B cell (primary cell): ENCODE results near the gene IL10RA. TPM values are rescaled to one million over a fixed set of nuclear protein-coding genes. Genes with fewer than 3 reads are reported as not detected.

ENCODE experiments used
- ATAC-seq: fragments of 200-7000 bp; cut with Tn5 transposase; one replicate; pipeline ENCODE4 v1.10.0; 2021; ENCODE audit warnings: low read depth, mild to moderate bottlenecking, moderate number of reproducible peaks, moderate library complexity
- CTCF ChIA-PET: fragments of 350-600 bp; sonication (Branson Sonifier 250); formaldehyde crosslinking; loops from one replicate; lab custom pipeline; 2021; ENCODE audit warnings: antibody characterized with exemption, inconsistent platforms; lab: Charles Lee
- POLR2A ChIA-PET: fragments of 350-600 bp; sonication (Branson Sonifier 250); formaldehyde crosslinking; loops from one replicate; lab custom pipeline; 2021; ENCODE audit warnings: antibody characterized with exemption; lab: Charles Lee
- DNase-seq: peaks from one replicate; pipeline ENCODE4 v3.0.0; 2013
- H2AFZ ChIP-seq: 2 replicates; pipeline ENCODE4 v1.6.1; 2012; ENCODE audit warnings: mild to moderate bottlenecking, low read depth, low read length; ENCODE audit not compliant: insufficient read depth, poor library complexity, severe bottlenecking
- H3K27ac ChIP-seq, 2 donors: 1 replicate in 1 of 2; 2 replicates in 1 of 2; pipeline ENCODE4 v1.5.1; 2012 to 2013; ENCODE audit warnings: low read length in 2 of 2, mild to moderate bottlenecking in 2 of 2, moderate library complexity in 1 of 2
- H3K27me3 ChIP-seq, 4 experiments: fragments of 200-600 bp in 1 of 4; sonication (generic) in 1 of 4; replicated peaks in 1 of 4; 1 replicate in 2 of 4; 2 replicates in 2 of 4; pipeline versions ENCODE4 v1.6.1 to v1.7.0; 2013 to 2016; ENCODE audit warnings: low read length in 3 of 4, mild to moderate bottlenecking in 2 of 4, mixed read lengths in 1 of 4, moderate library complexity in 1 of 4; ENCODE audit not compliant: insufficient read depth in 4 of 4, control insufficient read depth in 3 of 4; ENCODE audit errors: control extremely low read depth in 1 of 4
- H3K36me3 ChIP-seq, 2 experiments: replicated peaks in 1 of 2; 1 replicate in 1 of 2; 2 replicates in 1 of 2; pipeline versions ENCODE4 v1.6.1 to v1.7.1; 2013; ENCODE audit warnings: low read length in 1 of 2; ENCODE audit not compliant: insufficient read depth in 2 of 2, control insufficient read depth in 1 of 2; ENCODE audit errors: control extremely low read depth in 1 of 2, extremely low read depth in 1 of 2
- H3K4me1 ChIP-seq, 2 donors: fragments of 200-600 bp in 1 of 2; sonication (generic) in 1 of 2; 1 replicate in 1 of 2; 2 replicates in 1 of 2; pipeline versions ENCODE4 v1.5.1 to v1.6.1; 2013 to 2017; ENCODE audit warnings: low read length in 2 of 2; ENCODE audit not compliant: control insufficient read depth in 2 of 2, insufficient read depth in 2 of 2
- H3K4me2 ChIP-seq: replicated peaks from 2 replicates; pipeline ENCODE3; 2012; ENCODE audit warnings: mild to moderate bottlenecking, low read depth, low read length; ENCODE audit not compliant: poor library complexity, severe bottlenecking
- H3K4me3 ChIP-seq, 5 experiments: fragments of 200-600 bp in 1 of 5; sonication (generic) in 1 of 5; 1 replicate in 3 of 5; 2 replicates in 2 of 5; pipeline versions ENCODE4 v1.5.1 to v1.7.0; 2011 to 2016; ENCODE audit warnings: low read length in 4 of 5, mild to moderate bottlenecking in 4 of 5, low read depth in 2 of 5, control low read depth in 1 of 5, moderate library complexity in 1 of 5; ENCODE audit not compliant: insufficient read depth in 1 of 5; ENCODE audit errors: control extremely low read depth in 1 of 5, extremely low read depth in 1 of 5
- H3K79me2 ChIP-seq: fragments of 200-600 bp; sonication (generic); one replicate; pipeline ENCODE4 v1.6.0; 2016; ENCODE audit warnings: low read length; ENCODE audit not compliant: control insufficient read depth, insufficient read depth
- H3K9ac ChIP-seq: fragments of 200-600 bp; sonication (generic); 2 replicates; pipeline ENCODE4 v1.6.1; 2017; ENCODE audit warnings: mild to moderate bottlenecking, low read length, moderate library complexity
- H3K9me3 ChIP-seq, 3 donors: one replicate each; pipeline versions ENCODE4 v1.6.1 to v1.7.1; 2013; ENCODE audit warnings: low read length in 2 of 3; ENCODE audit not compliant: control insufficient read depth in 2 of 3, insufficient read depth in 1 of 3; ENCODE audit errors: control extremely low read depth in 1 of 3
- H4K20me1 ChIP-seq: 2 replicates; pipeline ENCODE4 v1.6.0; 2012; ENCODE audit warnings: mild to moderate bottlenecking, low read length; ENCODE audit not compliant: insufficient read depth, control insufficient read depth, poor library complexity, severe bottlenecking
- H3K27ac Mint-ChIP-seq: one replicate; pipeline ENCODE4 v1.8.0; 2021; ENCODE audit warnings: mixed read lengths
- H3K27me3 Mint-ChIP-seq: one replicate; pipeline ENCODE4 v1.8.0; 2021; ENCODE audit warnings: mixed read lengths
- H3K4me1 Mint-ChIP-seq: one replicate; pipeline ENCODE4 v1.8.0; 2021; ENCODE audit warnings: mixed read lengths
- H3K4me3 Mint-ChIP-seq: one replicate; pipeline ENCODE4 v1.8.0; 2021; ENCODE audit warnings: mixed read lengths
- H3K9me3 Mint-ChIP-seq: one replicate; pipeline ENCODE4 v1.8.0; 2022; ENCODE audit warnings: mixed read lengths; ENCODE audit not compliant: insufficient read depth
- EZH2 ChIP-seq: IDR thresholded peaks from 2 replicates; pipeline ENCODE4 v1.6.1; 2012; ENCODE audit warnings: borderline replicate concordance, low read depth, mild to moderate bottlenecking, moderate library complexity, low read length; ENCODE audit not compliant: insufficient read depth, poor library complexity, severe bottlenecking
- WGBS: methylation state at CpG from one replicate; pipeline ENCODE4 v1.1.5; 2013; ENCODE audit warnings: missing lambda C conversion rate; ENCODE audit not compliant: insufficient coverage; 5-methylcytosine and 5-hydroxymethylcytosine counted together
- intact Hi-C: fragments of 100-400 bp; cut with micrococcal nuclease; formaldehyde crosslinking; loops from one replicate; pipeline ENCODE4 v1.10.0; 2022
- polyA plus RNA-seq: library from polyadenylated mRNA; depleted of rRNA; stranded (reverse); fragments of >200 nt; gene quantifications from 2 replicates; pipeline ENCODE4 v1.2.3, GENCODE V29; 2012
- total RNA-seq, 2 donors: library from RNA; stranded (reverse); fragments of 120-200 nt in 1 of 2; gene quantifications; 1 replicate in 1 of 2; 2 replicates in 1 of 2; pipeline versions ENCODE4 v1.2.3 to v1.2.4, GENCODE V29; 2013 to 2022
- TF ChIP-seq, protein P1 (sequence below): fragments of 200-600 bp; IDR thresholded peaks from one replicate; pipeline ENCODE4 v1.8.0; 2022; ENCODE audit warnings: antibody characterized with exemption, mild to moderate bottlenecking

The IL10RA gene
- total and polyA plus RNA-seq, 2 donors (not counting 1 experiment from before 2014, with no cell fraction given): 73.3 to 417 TPM

GRCh38 chr11:117941163-117941707, 45.0 kb upstream of the IL10RA start:
- ChIA-PET POLR2A (no interaction called here), CTCF (interaction anchor here (0.8 to 15.0 kb wide), 3 partner anchors 10 to 118 kb away, joined by 3 to 495 read pairs (median 4); no protein-coding TSS in a partner anchor)
- no peak overlapping the region for H3K4me3 ChIP-seq
- peaks cover 0 to 1% (median 0%) of the 10 kb centered on the region in 3 donors for H3K9me3 ChIP-seq
- Mint-ChIP-seq H3K4me3 (no peak overlapping the region), H3K4me1 (peaks cover 2% of the 10 kb centered on the region), H3K27ac (no peak overlapping the region), H3K27me3 (peaks cover 9% of the 10 kb centered on the region), H3K9me3 (no peaks in the 10 kb centered on the region)
- intact Hi-C loops: no loop called here
- no peaks in the 10 kb centered on the region for H3K36me3 ChIP-seq
- H3K27ac ChIP-seq: no peak overlapping the region
- no peak for DNase-seq
- 96% methylated on average over 4 of the region's 4 CpGs for WGBS
- no peaks in the 10 kb centered on the region for H3K27me3 ChIP-seq
- TF ChIP-seq EZH2: no peak
- TF ChIP-seq, protein P1, sequence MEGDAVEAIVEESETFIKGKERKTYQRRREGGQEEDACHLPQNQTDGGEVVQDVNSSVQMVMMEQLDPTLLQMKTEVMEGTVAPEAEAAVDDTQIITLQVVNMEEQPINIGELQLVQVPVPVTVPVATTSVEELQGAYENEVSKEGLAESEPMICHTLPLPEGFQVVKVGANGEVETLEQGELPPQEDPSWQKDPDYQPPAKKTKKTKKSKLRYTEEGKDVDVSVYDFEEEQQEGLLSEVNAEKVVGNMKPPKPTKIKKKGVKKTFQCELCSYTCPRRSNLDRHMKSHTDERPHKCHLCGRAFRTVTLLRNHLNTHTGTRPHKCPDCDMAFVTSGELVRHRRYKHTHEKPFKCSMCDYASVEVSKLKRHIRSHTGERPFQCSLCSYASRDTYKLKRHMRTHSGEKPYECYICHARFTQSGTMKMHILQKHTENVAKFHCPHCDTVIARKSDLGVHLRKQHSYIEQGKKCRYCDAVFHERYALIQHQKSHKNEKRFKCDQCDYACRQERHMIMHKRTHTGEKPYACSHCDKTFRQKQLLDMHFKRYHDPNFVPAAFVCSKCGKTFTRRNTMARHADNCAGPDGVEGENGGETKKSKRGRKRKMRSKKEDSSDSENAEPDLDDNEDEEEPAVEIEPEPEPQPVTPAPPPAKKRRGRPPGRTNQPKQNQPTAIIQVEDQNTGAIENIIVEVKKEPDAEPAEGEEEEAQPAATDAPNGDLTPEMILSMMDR: no peak
- no peak overlapping the region for H3K9ac ChIP-seq
- no peak overlapping the region for H2AFZ ChIP-seq
- ATAC-seq: no peak
- no peak overlapping the region for H3K4me2 ChIP-seq
- H3K4me1 ChIP-seq: no peaks in the 10 kb centered on the region
- H4K20me1 ChIP-seq: no peaks in the 10 kb centered on the region
- H3K79me2 ChIP-seq: no peaks in the 10 kb centered on the region

DNA sequence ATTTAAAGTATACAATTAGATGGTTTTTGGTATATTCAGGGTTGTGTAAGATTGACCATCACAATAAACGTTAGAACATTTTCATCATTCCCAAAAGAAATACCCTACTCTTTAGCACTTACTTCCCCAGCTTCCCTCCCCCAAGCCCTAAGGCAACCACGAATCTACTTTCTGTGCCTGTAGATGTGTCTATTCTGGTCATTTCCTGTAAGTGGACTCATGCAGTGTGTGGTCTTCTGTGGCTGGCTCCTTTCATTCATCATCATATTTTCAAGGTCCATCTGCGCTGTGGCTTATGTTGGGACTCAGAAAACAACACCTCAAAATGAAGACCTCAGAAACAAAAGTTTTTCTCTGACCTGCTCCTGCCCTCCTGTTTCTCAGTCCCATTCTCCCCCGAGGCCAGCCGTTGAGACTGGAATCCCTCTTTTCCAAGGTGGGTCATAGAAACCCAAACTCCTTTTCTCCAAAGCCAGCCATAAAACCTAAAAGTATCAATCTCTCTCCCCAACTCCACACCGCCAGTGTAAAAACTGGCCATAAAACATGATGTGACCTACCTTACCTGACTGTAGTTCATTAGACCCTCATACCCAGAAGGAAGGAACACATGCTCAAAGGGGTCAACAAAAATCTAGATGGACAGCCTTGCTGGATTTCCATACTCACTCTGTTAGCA, 44.1 kb upstream of the IL10RA start:
- ChIA-PET CTCF (interaction anchor here (0.8 to 15.0 kb wide), 4 partner anchors 11 to 134 kb away, joined by 3 to 495 read pairs (median 69); no protein-coding TSS in a partner anchor), POLR2A (no interaction called here)
- Histone ChIP-seq H3K4me3 (no peak overlapping the region), H2AFZ (no peak overlapping the region), H4K20me1 (no peaks in the 10 kb centered on the region), H3K27ac (no peak overlapping the region), H3K79me2 (no peaks in the 10 kb centered on the region), H3K36me3 (no peaks in the 10 kb centered on the region), H3K4me1 (peaks cover 1 to 5% of the 10 kb centered on the region in 2 donors), H3K27me3 (no peaks in the 10 kb centered on the region), H3K9ac (no peak overlapping the region), H3K4me2 (no peak overlapping the region), H3K9me3 (peaks cover 0 to 1% (median 0%) of the 10 kb centered on the region in 3 donors)
- Mint-ChIP-seq H3K4me3 (no peak overlapping the region), H3K4me1 (peaks cover 7% of the 10 kb centered on the region), H3K27me3 (peaks cover 9% of the 10 kb centered on the region), H3K27ac (no peak overlapping the region), H3K9me3 (no peaks in the 10 kb centered on the region)
- no peak for TF ChIP-seq EZH2
- TF ChIP-seq, protein P1: no peak
- no peak for DNase-seq
- intact Hi-C loops: no loop called here
- 95% methylated on average over 4 of the region's 6 CpGs for WGBS
- ATAC-seq: no peak
